IgD-negative memory B cell (primary cell): Measurements from ENCODE around the gene SYCN. TPM values are rescaled to one million over a fixed set of nuclear protein-coding genes. Genes with fewer than 3 reads are reported as not detected.

Experiments
- H3K27ac Mint-ChIP-seq, 3 donors: one replicate each; pipeline ENCODE4 v1.8.0; 2020 to 2022; ENCODE audit warnings: mild to moderate bottlenecking in 3 of 3, mixed read lengths in 3 of 3, moderate library complexity in 1 of 3
- H3K27me3 Mint-ChIP-seq: one replicate; pipeline ENCODE4 v1.8.0; 2021; ENCODE audit warnings: mixed read lengths
- H3K36me3 Mint-ChIP-seq: one replicate; pipeline ENCODE4 v1.8.0; 2020; ENCODE audit warnings: mild to moderate bottlenecking, mixed read lengths
- H3K4me1 Mint-ChIP-seq, 3 donors: one replicate each; pipeline ENCODE4 v1.8.0; 2020 to 2022; ENCODE audit warnings: mixed read lengths in 3 of 3, mild to moderate bottlenecking in 1 of 3
- H3K4me3 Mint-ChIP-seq, 4 donors: one replicate each; pipeline ENCODE4 v1.8.0; 2020 to 2022; ENCODE audit warnings: mild to moderate bottlenecking in 4 of 4, mixed read lengths in 4 of 4, moderate library complexity in 3 of 4
- H3K9me3 Mint-ChIP-seq, 3 donors: one replicate each; pipeline ENCODE4 v1.8.0; 2020 to 2021; ENCODE audit warnings: mixed read lengths in 3 of 3, mild to moderate bottlenecking in 1 of 3
- polyA plus RNA-seq: library from polyadenylated mRNA; unstranded; fragments of 300-500 nt; fragmentation: Illumina TruSeq; gene quantifications from one replicate; pipeline ENCODE4 v1.2.3, GENCODE V29; 2021

SYCN gene
- polyA plus RNA-seq, 1 donor from 2014 or later = not detected

DNA sequence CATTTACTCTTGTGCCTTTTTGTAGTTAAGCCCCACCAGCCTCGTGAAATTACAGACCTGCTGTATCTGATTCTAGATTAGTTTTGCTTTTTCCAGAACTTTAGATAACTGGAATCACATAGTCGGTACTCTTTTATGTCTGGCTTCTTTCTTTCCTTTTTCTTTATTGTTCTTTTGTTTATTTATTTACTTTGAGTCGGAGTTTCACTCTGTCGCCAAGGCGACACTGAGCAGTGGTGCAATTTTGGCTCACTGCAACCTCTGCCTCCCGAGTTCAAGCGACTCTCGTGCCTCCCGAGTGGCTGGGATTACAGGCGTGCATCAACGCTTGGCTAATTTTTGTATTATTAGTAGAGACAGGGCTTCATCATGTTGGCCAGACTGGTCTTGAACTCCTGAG, 13.3 kb downstream of the SYCN start:
- Mint-ChIP-seq H3K4me1 (peaks cover 0 to 4% (median 0%) of the 10 kb centered on the region in 3 donors), H3K27me3 (peaks cover 25% of the 10 kb centered on the region), H3K9me3 (no peaks in the 10 kb centered on the region), H3K36me3 (peaks cover 2% of the 10 kb centered on the region), H3K4me3 (no peak overlapping the region), H3K27ac (no peak overlapping the region)

DNA sequence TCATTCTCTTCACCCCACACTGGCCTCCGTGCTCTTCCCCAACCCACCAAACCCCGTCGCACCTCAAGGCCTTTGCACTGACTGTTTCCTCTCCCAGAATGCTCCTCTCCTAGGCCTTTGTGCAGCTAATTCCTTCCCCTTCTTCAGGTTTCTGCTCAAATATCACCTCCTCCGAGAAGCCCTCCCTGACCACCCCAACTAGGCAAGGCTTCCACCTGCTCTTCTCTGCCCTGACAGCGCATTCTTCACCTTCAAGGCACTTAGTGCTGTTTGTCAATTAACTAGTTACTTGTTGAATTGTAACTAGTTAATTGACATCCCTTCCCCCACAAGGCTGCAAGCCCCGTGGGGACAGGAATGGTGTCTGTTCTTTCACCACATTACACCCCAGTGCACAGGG, 15.1 kb downstream of the SYCN start:
- Mint-ChIP-seq H3K4me3 (no peak overlapping the region), H3K27ac (no peak overlapping the region), H3K27me3 (peaks cover 16% of the 10 kb centered on the region), H3K9me3 (no peaks in the 10 kb centered on the region), H3K4me1 (no peaks in the 10 kb centered on the region), H3K36me3 (peaks cover 2% of the 10 kb centered on the region)

DNA sequence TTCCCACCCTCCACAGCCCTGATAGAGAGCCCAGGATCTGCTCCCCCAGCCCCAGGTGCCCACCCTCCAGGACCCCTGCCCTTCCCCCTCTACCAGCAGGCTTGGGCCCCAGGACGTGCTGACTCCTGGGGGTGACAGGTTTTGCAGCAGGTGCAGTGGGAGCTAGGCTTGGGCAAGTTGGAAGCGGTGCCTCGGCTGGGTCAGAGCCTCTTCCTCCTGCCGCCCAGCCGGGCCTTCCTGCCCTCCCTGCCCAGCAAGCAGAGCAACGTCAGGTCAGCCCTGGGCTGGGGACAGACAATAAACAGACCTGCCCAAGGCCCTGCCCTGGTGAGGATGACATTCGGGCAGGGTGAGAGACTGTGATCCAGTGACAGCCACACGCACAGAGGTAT, 16.5 kb downstream of the SYCN start:
- H3K4me1 Mint-ChIP-seq = no peaks in the 10 kb centered on the region
- peaks cover 14% of the 10 kb centered on the region for H3K27me3 Mint-ChIP-seq
- no peak overlapping the region for H3K4me3 Mint-ChIP-seq
- no peaks in the 10 kb centered on the region for H3K9me3 Mint-ChIP-seq
- no peak overlapping the region for H3K27ac Mint-ChIP-seq
- peaks cover 2% of the 10 kb centered on the region for H3K36me3 Mint-ChIP-seq

DNA sequence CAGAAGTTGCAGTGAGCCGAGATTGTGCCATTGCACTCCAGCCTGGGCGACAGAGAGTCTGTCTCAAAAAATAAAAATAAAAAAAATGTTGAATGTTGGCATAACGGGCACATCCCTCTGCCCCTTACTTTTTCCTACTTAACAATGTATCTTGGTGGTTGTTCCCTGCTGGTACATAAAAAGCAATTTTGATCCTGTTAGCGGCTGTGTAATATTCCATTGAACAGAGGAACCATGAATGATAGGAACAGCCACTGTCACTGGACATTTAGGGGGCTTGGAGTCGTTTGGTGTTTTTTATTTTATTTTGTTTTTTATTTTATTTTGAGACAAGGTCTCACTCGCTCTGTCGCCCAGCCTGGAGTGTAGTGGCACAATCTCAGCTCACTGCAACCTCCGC, 17.7 kb downstream of the SYCN start:
- Mint-ChIP-seq H3K4me3 (no peak overlapping the region), H3K4me1 (no peaks in the 10 kb centered on the region), H3K36me3 (peaks cover 2% of the 10 kb centered on the region), H3K27ac (no peak overlapping the region), H3K9me3 (no peaks in the 10 kb centered on the region), H3K27me3 (peaks cover 14% of the 10 kb centered on the region)

DNA sequence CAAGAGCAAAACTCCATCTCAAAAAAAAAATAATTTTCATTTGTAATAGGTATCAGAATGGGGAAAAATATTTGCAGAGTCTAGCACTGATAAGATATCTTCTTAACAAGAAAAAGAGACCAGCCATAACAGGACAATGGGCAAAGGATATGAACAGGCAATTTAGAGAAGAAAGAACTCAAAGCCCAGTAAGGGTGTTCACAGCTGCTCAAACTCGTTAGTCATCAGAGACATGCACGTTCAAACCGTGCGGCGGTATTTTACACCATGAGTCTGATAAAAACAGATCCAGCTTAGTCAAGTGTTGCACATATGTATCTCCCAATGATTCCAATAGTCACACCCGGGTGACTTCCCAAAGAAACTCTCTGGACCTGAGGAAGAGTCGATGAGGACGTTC, 21.0 kb downstream of the SYCN start:
- Mint-ChIP-seq H3K9me3 (no peaks in the 10 kb centered on the region), H3K27ac (no peak overlapping the region), H3K4me3 (no peak overlapping the region), H3K36me3 (peaks cover 3% of the 10 kb centered on the region), H3K27me3 (peaks cover 1% of the 10 kb centered on the region), H3K4me1 (no peaks in the 10 kb centered on the region)

- Mint-ChIP-seq H3K27ac (no peak overlapping the region), H3K9me3 (no peaks in the 10 kb centered on the region)
Observed at GRCh38 chr19:39182174-39182505, 21.9 kb downstream of the SYCN start.

DNA sequence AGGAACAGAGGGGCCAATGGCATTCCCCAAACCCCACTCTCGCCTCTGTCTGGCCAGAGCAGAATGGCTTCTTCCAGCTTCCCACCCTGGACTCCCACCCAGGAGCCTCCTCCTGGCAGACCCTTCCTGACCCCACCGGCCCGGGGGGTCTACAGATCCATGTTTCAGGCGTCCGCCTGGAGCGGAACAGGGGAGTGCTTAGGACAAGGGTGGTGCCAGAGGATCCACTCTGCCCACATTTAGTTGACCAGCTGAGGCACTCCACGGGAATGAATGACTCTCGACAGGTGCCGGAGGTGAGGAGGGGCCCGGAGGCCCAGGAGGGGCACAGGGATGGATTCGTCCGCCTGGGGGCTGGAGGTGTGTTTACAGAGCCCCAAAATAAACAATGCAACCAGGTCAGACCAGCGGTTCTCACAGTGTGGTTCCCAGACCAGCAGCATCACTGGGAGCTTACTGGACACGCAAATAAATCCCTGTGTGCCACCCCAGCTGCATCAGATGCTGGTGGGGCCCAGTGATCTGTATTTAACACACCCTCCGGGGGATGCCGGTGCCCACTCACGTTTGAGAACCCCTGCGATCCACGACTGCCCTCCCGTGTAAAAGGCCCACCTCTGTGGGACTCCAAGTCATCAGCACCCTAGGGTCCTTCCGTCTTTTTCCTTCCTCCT, 22.4 kb downstream of the SYCN start:
- Mint-ChIP-seq H3K27me3 (peaks cover 1% of the 10 kb centered on the region), H3K36me3 (peaks cover 2% of the 10 kb centered on the region), H3K9me3 (no peaks in the 10 kb centered on the region), H3K4me1 (no peaks in the 10 kb centered on the region), H3K4me3 (no peak overlapping the region), H3K27ac (no peak overlapping the region)

More at GRCh38 chr19:39182174-39182505, 21.9 kb downstream of the SYCN start:
- no peak overlapping the region for H3K4me3 Mint-ChIP-seq
- peaks cover 2% of the 10 kb centered on the region for H3K36me3 Mint-ChIP-seq
- H3K4me1 Mint-ChIP-seq = no peaks in the 10 kb centered on the region
- peaks cover 1% of the 10 kb centered on the region for H3K27me3 Mint-ChIP-seq

DNA sequence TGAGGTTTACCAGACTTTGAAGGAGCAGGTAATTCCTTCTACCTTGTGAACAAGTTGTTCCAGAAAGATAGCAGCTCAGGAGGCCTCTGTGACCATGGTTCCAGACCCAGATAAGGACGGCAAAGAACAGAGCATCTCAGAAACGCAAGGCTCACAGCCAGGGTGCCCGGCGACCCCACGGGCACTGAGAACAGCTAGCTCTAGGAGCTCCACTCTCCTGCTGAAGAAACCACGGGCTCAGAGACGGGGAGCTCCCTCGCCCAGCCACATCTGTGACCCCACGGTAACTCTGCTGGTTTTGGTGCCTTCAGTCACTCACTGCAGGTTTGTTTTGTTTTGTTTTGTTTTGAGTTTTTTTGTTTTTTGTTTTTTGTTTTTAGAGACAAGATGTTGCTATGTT, 23.3 kb downstream of the SYCN start:
- H3K27me3 Mint-ChIP-seq = no peaks in the 10 kb centered on the region

GRCh38 chr19:39179754-39180153, 24.3 kb downstream of the SYCN start:
- no peaks in the 10 kb centered on the region for H3K27me3 Mint-ChIP-seq

More for the DNA sequence above, 23.3 kb downstream of the SYCN start:
- no peak overlapping the region for H3K27ac Mint-ChIP-seq
- H3K4me3 Mint-ChIP-seq = no peak overlapping the region
- H3K36me3 Mint-ChIP-seq = peaks cover 3% of the 10 kb centered on the region
- H3K4me1 Mint-ChIP-seq = no peaks in the 10 kb centered on the region
- H3K9me3 Mint-ChIP-seq = no peaks in the 10 kb centered on the region

GRCh38 chr19:39178296-39179006, 25.6 kb downstream of the SYCN start:
- no peaks in the 10 kb centered on the region for H3K9me3 Mint-ChIP-seq
- H3K4me3 Mint-ChIP-seq = no peak overlapping the region
- no peaks in the 10 kb centered on the region for H3K4me1 Mint-ChIP-seq

More at GRCh38 chr19:39179754-39180153, 24.3 kb downstream of the SYCN start:
- H3K4me3 Mint-ChIP-seq = no peak overlapping the region
- peaks cover 4% of the 10 kb centered on the region for H3K36me3 Mint-ChIP-seq
- H3K27ac Mint-ChIP-seq = no peak overlapping the region
- no peaks in the 10 kb centered on the region for H3K9me3 Mint-ChIP-seq
- H3K4me1 Mint-ChIP-seq = no peaks in the 10 kb centered on the region

DNA sequence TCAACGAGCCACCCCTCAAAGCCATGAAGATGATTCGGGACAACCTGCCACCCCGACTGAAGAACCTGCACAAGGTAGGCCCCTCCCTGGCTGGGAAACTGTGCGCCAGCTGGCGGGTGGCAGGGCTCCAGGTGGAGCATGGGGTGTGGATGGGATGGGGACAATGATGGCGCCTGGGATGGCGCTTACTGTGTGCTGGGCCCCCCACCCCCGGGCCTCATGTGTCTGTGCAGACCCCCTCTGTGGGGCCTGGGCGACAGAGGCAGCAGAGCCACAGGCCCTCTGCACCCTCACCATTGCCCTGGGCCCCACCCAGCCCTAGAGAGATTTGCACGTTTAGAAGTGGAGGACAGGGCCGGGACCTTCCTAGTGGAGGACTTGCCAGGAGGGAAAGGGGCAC, 26.3 kb downstream of the SYCN start:
- H3K27ac Mint-ChIP-seq = no peak overlapping the region
- peaks cover 4% of the 10 kb centered on the region for H3K36me3 Mint-ChIP-seq
- H3K9me3 Mint-ChIP-seq = no peaks in the 10 kb centered on the region
- H3K27me3 Mint-ChIP-seq = no peaks in the 10 kb centered on the region
- peak overlapping the region in 1 of 4 donors; percentile 12 for H3K4me3 Mint-ChIP-seq
- H3K4me1 Mint-ChIP-seq = no peaks in the 10 kb centered on the region

More at GRCh38 chr19:39178296-39179006, 25.6 kb downstream of the SYCN start:
- H3K36me3 Mint-ChIP-seq = peaks cover 4% of the 10 kb centered on the region
- no peak overlapping the region for H3K27ac Mint-ChIP-seq
- H3K27me3 Mint-ChIP-seq = no peaks in the 10 kb centered on the region

GRCh38 chr19:39177110-39177699, 26.9 kb downstream of the SYCN start:
- no peak overlapping the region for H3K27ac Mint-ChIP-seq
- no peak overlapping the region for H3K4me3 Mint-ChIP-seq
- no peaks in the 10 kb centered on the region for H3K4me1 Mint-ChIP-seq
- H3K36me3 Mint-ChIP-seq = peaks cover 4% of the 10 kb centered on the region
- H3K27me3 Mint-ChIP-seq = no peaks in the 10 kb centered on the region
- no peaks in the 10 kb centered on the region for H3K9me3 Mint-ChIP-seq

- no peaks in the 10 kb centered on the region for H3K4me1 Mint-ChIP-seq
- no peak overlapping the region for H3K27ac Mint-ChIP-seq
- H3K9me3 Mint-ChIP-seq = no peaks in the 10 kb centered on the region
- H3K4me3 Mint-ChIP-seq = no peak overlapping the region
- no peaks in the 10 kb centered on the region for H3K27me3 Mint-ChIP-seq
- H3K36me3 Mint-ChIP-seq = peaks cover 4% of the 10 kb centered on the region
Observed at GRCh38 chr19:39175564-39175963, 28.5 kb downstream of the SYCN start.

GRCh38 chr19:39174558-39175544, 29.2 kb downstream of the SYCN start:
- Mint-ChIP-seq H3K36me3 (peaks cover 4% of the 10 kb centered on the region), H3K27ac (no peak overlapping the region), H3K4me3 (no peak overlapping the region), H3K9me3 (no peaks in the 10 kb centered on the region), H3K27me3 (no peaks in the 10 kb centered on the region), H3K4me1 (no peaks in the 10 kb centered on the region)

GRCh38 chr19:39174142-39174541, 29.9 kb downstream of the SYCN start:
- no peaks in the 10 kb centered on the region for H3K9me3 Mint-ChIP-seq
- no peak overlapping the region for H3K27ac Mint-ChIP-seq
- peaks cover 4% of the 10 kb centered on the region for H3K36me3 Mint-ChIP-seq
- no peak overlapping the region for H3K4me3 Mint-ChIP-seq
- H3K4me1 Mint-ChIP-seq = no peaks in the 10 kb centered on the region
- H3K27me3 Mint-ChIP-seq = no peaks in the 10 kb centered on the region
